ENCODE data around the gene EXT2.

DNA sequence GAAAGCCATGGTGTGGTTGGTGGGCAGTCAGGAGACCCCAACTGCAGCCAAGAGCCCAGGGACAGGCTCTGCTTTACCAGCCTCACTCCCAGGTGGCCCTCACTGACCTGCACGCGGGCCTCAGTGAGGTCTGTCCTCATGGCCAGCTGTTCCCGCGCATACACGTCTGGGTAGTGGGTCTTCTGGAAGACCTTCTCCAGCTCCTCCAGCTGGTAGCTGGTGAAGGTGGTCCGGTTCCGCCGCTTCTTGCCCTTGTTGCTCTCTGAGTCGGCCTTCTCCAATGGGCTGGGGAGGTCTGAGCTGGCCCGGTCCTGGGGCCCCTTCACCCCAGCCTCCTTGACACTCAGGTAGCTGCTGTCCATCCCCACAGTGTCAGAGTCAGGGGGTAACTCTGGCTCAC, 179.8 kb downstream of the EXT2 start:
- no peak for TF ChIP-seq RCOR1 (IDR thresholded peaks at IDR 0.05; ENCODE audit: low read length)
- TF ChIP-seq, protein P1, sequence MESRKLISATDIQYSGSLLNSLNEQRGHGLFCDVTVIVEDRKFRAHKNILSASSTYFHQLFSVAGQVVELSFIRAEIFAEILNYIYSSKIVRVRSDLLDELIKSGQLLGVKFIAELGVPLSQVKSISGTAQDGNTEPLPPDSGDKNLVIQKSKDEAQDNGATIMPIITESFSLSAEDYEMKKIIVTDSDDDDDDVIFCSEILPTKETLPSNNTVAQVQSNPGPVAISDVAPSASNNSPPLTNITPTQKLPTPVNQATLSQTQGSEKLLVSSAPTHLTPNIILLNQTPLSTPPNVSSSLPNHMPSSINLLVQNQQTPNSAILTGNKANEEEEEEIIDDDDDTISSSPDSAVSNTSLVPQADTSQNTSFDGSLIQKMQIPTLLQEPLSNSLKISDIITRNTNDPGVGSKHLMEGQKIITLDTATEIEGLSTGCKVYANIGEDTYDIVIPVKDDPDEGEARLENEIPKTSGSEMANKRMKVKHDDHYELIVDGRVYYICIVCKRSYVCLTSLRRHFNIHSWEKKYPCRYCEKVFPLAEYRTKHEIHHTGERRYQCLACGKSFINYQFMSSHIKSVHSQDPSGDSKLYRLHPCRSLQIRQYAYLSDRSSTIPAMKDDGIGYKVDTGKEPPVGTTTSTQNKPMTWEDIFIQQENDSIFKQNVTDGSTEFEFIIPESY (IDR thresholded peaks at IDR 0.05; ENCODE audit: borderline replicate concordance, low read depth), result no peak
- TF ChIP-seq, protein P2, sequence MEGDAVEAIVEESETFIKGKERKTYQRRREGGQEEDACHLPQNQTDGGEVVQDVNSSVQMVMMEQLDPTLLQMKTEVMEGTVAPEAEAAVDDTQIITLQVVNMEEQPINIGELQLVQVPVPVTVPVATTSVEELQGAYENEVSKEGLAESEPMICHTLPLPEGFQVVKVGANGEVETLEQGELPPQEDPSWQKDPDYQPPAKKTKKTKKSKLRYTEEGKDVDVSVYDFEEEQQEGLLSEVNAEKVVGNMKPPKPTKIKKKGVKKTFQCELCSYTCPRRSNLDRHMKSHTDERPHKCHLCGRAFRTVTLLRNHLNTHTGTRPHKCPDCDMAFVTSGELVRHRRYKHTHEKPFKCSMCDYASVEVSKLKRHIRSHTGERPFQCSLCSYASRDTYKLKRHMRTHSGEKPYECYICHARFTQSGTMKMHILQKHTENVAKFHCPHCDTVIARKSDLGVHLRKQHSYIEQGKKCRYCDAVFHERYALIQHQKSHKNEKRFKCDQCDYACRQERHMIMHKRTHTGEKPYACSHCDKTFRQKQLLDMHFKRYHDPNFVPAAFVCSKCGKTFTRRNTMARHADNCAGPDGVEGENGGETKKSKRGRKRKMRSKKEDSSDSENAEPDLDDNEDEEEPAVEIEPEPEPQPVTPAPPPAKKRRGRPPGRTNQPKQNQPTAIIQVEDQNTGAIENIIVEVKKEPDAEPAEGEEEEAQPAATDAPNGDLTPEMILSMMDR (IDR thresholded peaks at IDR 0.05), result no peak
- TF ChIP-seq EZH2phosphoT487 (IDR thresholded peaks at IDR 0.05; ENCODE audit: borderline replicate concordance, low read depth), result no peak
